DOHH2 (cell line): Measurements from ENCODE around the gene GPC1.

Source experiments
- H3F3A ChIP-seq: fragments of 200-600 bp; sonication (generic), shearing (Covaris generic); 2 replicates; pipeline ENCODE4 v1.6.0; 2016; ENCODE audit warnings: antibody characterized with exemption, mild to moderate bottlenecking; ENCODE audit not compliant: control insufficient read depth, insufficient read depth
- H3K27ac ChIP-seq: fragments of 200-600 bp; sonication (generic); 2 replicates; pipeline ENCODE4 v1.5.1; 2014; ENCODE audit warnings: low read depth, mild to moderate bottlenecking, low read length, moderate library complexity
- H3K27me3 ChIP-seq: fragments of 200-600 bp; sonication (generic); 2 replicates; pipeline ENCODE4 v1.6.1; 2014; ENCODE audit warnings: mild to moderate bottlenecking, low read length, mixed read lengths; ENCODE audit not compliant: control insufficient read depth
- H3K36me3 ChIP-seq: fragments of 200-600 bp; sonication (generic); 2 replicates; pipeline ENCODE4 v1.6.1; 2014; ENCODE audit warnings: mild to moderate bottlenecking, low read length, moderate library complexity, mixed read lengths; ENCODE audit not compliant: control insufficient read depth
- H3K4me1 ChIP-seq: fragments of 200-600 bp; sonication (generic); 2 replicates; pipeline ENCODE4 v1.6.1; 2014; ENCODE audit warnings: mild to moderate bottlenecking, low read length, mixed read lengths; ENCODE audit not compliant: control insufficient read depth
- H3K4me2 ChIP-seq: fragments of 200-600 bp; sonication (generic); 2 replicates; pipeline ENCODE4 v1.6.0; 2014; ENCODE audit warnings: mild to moderate bottlenecking, low read length, moderate library complexity
- H3K4me3 ChIP-seq: fragments of 200-600 bp; sonication (generic); 2 replicates; pipeline ENCODE4 v1.5.1; 2014; ENCODE audit warnings: mild to moderate bottlenecking, low read length, mixed read lengths
- H3K79me2 ChIP-seq: fragments of 200-600 bp; sonication (generic); 2 replicates; pipeline ENCODE4 v1.6.1; 2014; ENCODE audit warnings: mild to moderate bottlenecking, low read length, mixed read lengths; ENCODE audit not compliant: control insufficient read depth
- H3K9me2 ChIP-seq: fragments of 200-600 bp; sonication (generic); replicated peaks from 2 replicates; pipeline ENCODE4 v1.6.1; 2014; ENCODE audit warnings: mild to moderate bottlenecking, low read length, mixed read lengths; ENCODE audit not compliant: control insufficient read depth
- H3K9me3 ChIP-seq: fragments of 200-600 bp; sonication (generic); 2 replicates; pipeline ENCODE4 v1.6.1; 2014; ENCODE audit warnings: antibody characterized with exemption, low read length, mixed read lengths; ENCODE audit not compliant: control insufficient read depth, insufficient read depth
- H4K20me1 ChIP-seq: fragments of 200-600 bp; sonication (generic); 2 replicates; pipeline ENCODE4 v1.6.0; 2014; ENCODE audit warnings: low read depth, mild to moderate bottlenecking, antibody characterized with exemption, low read length, moderate library complexity; ENCODE audit not compliant: control insufficient read depth, insufficient read depth
- EZH2phosphoT487 ChIP-seq: fragments of 200-600 bp; sonication (generic); IDR thresholded peaks from 2 replicates; pipeline ENCODE4 v1.6.1; 2017; ENCODE audit warnings: borderline replicate concordance, mild to moderate bottlenecking, antibody characterized with exemption, low read length, moderate library complexity, mixed read lengths
- TF ChIP-seq, protein P1 (sequence below): fragments of 200-600 bp; sonication (generic); IDR thresholded peaks from one replicate; pipeline ENCODE4 v1.5.1; 2014; ENCODE audit warnings: antibody characterized with exemption, mild to moderate bottlenecking, low read depth, low read length; ENCODE audit not compliant: poor library complexity, severe bottlenecking

The GPC1 gene

DNA sequence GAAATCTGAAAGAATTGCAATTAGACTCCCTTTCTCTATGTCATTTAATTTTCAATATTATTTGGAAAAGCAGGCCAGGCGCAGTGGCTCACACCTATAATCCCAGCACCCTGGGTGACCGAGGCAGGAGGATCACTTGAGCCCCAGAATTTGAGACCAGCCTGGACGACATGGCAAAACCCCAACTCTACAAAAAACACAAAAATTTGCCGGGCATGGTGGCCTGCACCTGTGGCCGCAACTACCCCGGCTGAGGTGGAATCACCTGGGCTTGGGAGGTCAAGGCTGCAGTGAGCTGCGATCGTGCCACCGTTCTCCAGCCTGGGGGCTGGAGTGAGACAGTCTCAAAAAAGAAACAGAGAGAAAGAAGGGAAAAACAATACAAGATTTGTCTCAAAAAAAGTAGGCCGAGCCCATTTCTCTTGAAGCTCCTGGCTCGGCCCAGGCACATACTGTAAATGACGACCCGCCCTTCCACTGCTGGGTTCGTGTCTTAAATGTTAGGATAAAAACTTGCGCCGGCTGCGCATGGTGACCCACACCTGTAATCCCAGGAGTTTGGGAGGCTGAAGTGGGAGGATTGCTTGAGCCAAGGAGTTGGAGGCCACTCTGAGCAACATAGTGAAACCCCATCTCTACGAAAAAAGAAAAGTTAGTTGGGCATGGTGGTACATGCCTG, 31.1 kb upstream of the GPC1 start:
- Histone ChIP-seq H3K27ac (no peak overlapping the region), H3K9me2 (no peaks in the 10 kb centered on the region), H3K27me3 (no peaks in the 10 kb centered on the region), H3K79me2 (no peaks in the 10 kb centered on the region), H3K4me2 (no peak overlapping the region), H3K9me3 (no peaks in the 10 kb centered on the region), H4K20me1 (no peaks in the 10 kb centered on the region), H3K4me3 (no peak overlapping the region), H3K36me3 (no peaks in the 10 kb centered on the region), H3K4me1 (no peaks in the 10 kb centered on the region), H3F3A (no peaks in the 10 kb centered on the region)
- TF ChIP-seq EZH2phosphoT487, result no peak
- TF ChIP-seq, protein P1, sequence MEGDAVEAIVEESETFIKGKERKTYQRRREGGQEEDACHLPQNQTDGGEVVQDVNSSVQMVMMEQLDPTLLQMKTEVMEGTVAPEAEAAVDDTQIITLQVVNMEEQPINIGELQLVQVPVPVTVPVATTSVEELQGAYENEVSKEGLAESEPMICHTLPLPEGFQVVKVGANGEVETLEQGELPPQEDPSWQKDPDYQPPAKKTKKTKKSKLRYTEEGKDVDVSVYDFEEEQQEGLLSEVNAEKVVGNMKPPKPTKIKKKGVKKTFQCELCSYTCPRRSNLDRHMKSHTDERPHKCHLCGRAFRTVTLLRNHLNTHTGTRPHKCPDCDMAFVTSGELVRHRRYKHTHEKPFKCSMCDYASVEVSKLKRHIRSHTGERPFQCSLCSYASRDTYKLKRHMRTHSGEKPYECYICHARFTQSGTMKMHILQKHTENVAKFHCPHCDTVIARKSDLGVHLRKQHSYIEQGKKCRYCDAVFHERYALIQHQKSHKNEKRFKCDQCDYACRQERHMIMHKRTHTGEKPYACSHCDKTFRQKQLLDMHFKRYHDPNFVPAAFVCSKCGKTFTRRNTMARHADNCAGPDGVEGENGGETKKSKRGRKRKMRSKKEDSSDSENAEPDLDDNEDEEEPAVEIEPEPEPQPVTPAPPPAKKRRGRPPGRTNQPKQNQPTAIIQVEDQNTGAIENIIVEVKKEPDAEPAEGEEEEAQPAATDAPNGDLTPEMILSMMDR, result no peak

DNA sequence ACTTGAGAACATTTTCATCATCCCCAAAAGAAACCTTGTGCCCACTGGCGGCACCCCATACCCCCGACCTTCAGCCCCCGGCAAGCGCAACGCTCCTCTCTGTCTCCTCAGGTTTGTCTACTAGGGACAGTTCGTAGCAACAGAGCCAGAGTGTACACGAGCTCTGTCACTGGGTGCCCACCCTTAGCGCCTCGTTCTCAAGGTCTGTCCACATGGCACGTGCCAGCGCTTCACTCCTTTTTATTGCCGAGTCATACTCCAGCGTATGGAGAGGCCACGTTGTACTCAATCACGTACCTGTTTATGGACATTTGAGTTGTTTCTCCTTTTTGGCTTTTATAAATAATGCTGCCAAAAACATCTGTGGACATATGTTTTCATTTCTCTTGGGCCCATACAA, 30.3 kb upstream of the GPC1 start:
- no peak overlapping the region for H3K4me2 ChIP-seq
- no peaks in the 10 kb centered on the region for H3K4me1 ChIP-seq
- no peak overlapping the region for H3K27ac ChIP-seq
- H3K4me3 ChIP-seq, result no peak overlapping the region
- H4K20me1 ChIP-seq, result no peaks in the 10 kb centered on the region
- TF ChIP-seq EZH2phosphoT487, result no peak
- TF ChIP-seq, protein P1, result no peak
- no peaks in the 10 kb centered on the region for H3K9me3 ChIP-seq
- no peaks in the 10 kb centered on the region for H3K27me3 ChIP-seq
- no peaks in the 10 kb centered on the region for H3K36me3 ChIP-seq
- H3K79me2 ChIP-seq, result no peaks in the 10 kb centered on the region
- H3K9me2 ChIP-seq, result no peaks in the 10 kb centered on the region
- H3F3A ChIP-seq, result no peaks in the 10 kb centered on the region

DNA sequence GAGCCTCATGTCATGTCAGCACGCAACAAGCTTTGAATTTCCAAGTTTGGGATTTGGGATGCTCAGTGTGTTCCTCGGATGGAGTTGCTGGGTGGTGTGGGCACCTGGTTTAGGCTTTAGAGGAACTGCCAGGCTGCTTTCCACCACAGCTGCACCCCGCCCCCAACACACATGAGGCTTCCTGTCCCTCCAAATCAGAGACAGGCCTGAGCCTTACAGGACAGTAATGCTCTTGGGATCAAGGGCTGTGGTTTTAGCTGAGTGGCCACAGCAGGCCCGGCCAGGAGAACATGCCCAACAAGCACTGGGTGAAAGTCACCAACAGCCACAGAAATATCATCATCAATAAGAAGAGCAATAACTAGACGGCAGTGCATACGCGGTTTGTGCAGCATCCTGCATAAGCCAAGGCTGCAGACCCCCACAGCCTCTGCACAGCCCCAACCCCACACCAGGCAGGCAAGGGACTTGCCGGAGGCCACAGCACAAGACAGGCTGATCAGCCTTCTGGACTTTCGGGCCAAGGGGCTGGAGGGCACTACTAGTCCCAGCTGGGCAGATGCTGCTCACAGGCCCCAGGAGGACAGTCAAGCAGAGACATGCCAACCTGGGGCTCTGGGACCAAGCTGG, 29.7 kb upstream of the GPC1 start:
- Histone ChIP-seq H3K27me3 (no peaks in the 10 kb centered on the region), H3K9me2 (no peaks in the 10 kb centered on the region), H3K9me3 (no peaks in the 10 kb centered on the region), H3K4me3 (no peak overlapping the region), H3K27ac (no peak overlapping the region), H3K4me1 (no peaks in the 10 kb centered on the region), H3K79me2 (no peaks in the 10 kb centered on the region), H3F3A (no peaks in the 10 kb centered on the region), H4K20me1 (no peaks in the 10 kb centered on the region), H3K4me2 (no peak overlapping the region), H3K36me3 (no peaks in the 10 kb centered on the region)
- no peak for TF ChIP-seq EZH2phosphoT487
- TF ChIP-seq, protein P1, result no peak
